Articular chondrocyte of knee joint (primary cell): ENCODE measurements around the gene DIPK1C. TPM values are rescaled to one million over a fixed set of nuclear protein-coding genes. Genes with fewer than 3 reads are reported as not detected.

Experiments used
- total RNA-seq: library from RNA; depleted of rRNA; stranded (reverse); fragments of >200 nt; gene quantifications from 2 replicates; pipeline ENCODE4 v1.2.3, GENCODE V29; 2012

DIPK1C gene
- not detected in 2 replicates for total RNA-seq

DNA sequence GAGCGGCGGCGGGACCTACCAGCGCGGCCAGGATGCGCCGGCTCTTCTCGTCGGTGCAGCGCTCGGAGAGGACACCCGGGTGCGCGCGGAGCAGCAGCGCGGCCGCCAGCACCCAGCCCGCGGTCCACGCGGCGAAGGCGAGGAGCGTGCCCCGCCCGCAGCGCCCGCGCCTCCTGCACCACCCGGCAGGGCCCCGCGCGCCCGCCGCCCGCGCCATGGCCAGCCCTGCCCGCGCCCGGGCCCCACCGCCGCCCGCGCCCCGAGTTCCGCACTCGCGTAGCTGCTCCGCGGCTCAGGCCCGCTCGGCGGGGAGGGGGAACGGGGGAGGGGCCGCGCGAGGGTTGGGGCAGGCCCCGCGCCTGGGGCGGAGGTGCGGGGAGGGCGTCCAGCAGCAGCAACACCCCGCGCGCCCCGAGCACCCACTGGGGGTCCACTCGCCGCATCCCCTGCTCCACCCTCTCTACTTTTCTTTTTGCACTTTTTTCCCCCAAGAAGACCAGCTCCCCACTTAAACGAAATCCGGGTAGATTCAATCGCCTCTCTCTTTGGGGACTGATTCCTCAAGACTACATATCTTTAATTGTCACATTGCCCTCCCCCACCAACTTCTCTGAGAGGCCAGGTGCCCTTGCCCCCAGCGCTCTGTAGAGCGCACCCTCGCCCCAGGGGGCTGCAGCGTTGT, at the start of gene DIPK1C:
TSS of gene DIPK1C (minus strand) at position 266 of the 682 bp plus-strand sequence. CDS start at position 217, 49 bp downstream.

DNA sequence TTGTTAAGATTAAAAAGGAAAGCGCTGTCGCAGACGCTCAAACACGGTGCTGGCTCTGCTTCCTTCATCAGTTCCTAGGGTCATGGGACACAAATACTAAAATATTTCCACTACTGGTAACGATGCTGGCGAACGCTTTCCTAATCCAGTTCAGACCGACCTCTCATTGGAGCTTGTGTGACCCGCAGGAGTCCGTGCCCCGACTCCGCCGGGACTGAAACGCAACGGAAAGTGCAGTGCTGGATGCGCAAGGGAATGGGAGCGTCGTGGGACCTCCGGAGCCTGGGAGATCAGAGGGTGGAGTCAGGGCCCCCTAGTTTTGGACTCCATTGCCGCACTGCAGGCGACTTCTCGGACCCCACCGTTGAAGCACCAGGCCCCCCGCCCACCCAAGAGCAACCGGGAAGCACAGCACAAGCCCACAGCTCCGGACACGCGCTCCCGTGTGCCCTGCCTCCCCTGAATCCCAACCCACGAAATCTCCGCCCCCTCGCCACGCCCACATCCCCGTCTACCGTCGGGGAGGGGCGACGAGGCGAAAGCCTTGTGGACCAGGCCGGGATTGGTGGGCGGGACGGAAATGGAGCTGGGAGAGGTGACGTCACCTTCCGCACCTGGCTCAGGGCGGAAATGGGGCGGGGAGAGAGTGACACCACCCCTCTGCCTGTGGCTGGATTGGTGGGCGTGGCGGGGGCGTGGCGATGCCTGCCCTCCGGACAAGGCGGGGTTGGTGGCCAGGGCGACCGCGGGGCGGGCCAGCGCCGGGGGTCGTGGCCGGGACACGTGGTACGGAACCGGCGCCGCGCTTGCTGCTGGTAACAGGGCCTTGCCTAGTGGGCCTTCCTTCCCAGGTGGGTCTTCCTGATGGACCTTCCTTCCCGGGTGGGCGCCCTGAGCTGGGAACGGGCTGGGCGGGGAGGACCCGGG, 38.7 kb upstream of the DIPK1C start, which contains the start of gene CNDP2:
TSS of gene CNDP2 (plus strand) at position 783 of the 927 bp plus-strand sequence. CDS start 3,611 bp downstream, outside the sequence.

Other genes starting within 250 kb of the DIPK1C start
- gene CYB5A, start 165.3 kb downstream of the DIPK1C start, total RNA-seq: 22.7 and 29.1 TPM in 2 replicates
- not detected in 2 replicates for gene C18orf63, start 141.5 kb downstream of the DIPK1C start, total RNA-seq
- 34.8 and 35.1 TPM in 2 replicates for gene CNDP2, start 39.1 kb upstream of the DIPK1C start, total RNA-seq
- 0.11 and 0.26 TPM in 2 replicates for gene CNDP1, start 77.2 kb upstream of the DIPK1C start, total RNA-seq
- gene ZNF407, start 140.6 kb upstream of the DIPK1C start, total RNA-seq: 23.5 and 25.7 TPM in 2 replicates